Activated CD4-positive, alpha-beta T cell treated with anti-CD3 and anti-CD28 coated beads for 48 hours (primary cell): ENCODE measurements around the gene TMEM135.

ENCODE experiments used
- DNase-seq: peaks from one replicate; pipeline ENCODE4 v3.0.0-alpha.2; 2020

TMEM135 gene

DNA sequence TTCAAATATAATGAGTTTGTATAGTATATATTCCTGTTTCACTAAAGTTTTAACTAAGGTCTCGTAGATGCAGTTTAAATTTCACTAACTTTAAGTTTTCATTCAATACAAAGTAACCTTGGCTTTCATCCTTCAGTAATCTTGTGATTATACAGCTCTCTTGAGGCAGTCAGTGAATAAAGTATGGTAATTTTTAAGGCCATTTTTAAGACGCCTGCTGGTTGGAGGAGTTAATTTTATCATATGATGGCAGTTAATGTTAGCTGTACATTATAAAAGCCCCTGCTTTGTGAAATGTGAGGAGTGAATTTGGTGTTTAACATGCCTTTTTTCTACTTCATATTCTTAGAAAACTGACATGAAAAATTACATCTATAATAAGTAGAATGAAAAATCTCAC, 163.6 kb downstream of the TMEM135 start:
- DNase-seq = no peak

DNA sequence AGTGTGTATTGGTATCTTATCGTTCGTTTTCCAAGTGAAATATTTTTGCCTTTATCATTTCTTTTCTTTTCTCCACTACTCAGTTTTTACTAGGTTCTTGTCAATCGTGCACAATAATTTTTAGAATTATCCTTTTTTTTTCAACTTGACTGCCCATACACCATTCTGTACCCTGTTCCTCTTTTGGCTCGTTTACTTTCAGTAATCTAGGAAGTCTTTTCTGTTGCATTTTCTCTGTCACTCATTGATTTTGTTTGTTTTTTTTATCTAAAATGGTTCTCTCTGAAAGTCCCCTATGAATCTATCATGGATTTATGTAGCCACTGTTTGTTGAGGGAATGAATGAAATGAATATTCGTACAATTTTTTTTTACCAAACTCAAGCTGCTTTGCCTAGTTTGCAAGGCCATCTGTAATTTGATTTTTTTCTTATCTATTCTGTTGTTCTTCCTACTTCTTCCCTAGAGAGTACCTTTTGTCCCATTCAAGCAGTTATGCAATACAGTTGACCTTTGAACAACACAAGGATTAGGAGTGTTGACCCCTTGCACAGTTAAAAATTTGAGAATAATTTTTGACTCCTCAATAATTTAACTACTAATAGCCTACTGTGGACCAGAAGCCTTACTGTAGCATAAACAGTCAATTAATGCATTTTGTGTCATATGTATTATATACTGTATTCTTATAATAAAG, 166.3 kb downstream of the TMEM135 start:
- no peak for DNase-seq

DNA sequence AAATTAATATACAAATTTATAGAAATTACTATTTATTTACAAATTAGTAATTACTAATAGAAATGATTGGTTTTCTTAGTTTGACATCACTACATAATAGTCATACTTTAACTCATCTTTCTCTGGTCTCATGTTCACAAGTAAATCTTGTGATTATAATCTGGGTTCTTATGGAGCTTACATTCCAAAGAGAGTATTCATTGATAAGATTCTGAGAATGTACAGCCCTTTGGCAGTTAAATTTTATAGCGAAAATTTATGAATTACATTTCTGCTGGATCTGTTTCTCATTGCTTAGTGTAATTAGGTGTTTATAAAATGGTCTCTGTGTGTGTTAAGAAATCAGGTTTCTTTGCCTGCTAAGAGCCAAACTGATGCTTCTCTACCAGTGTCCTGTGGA, 175.2 kb downstream of the TMEM135 start:
- DNase-seq = no peak

DNA sequence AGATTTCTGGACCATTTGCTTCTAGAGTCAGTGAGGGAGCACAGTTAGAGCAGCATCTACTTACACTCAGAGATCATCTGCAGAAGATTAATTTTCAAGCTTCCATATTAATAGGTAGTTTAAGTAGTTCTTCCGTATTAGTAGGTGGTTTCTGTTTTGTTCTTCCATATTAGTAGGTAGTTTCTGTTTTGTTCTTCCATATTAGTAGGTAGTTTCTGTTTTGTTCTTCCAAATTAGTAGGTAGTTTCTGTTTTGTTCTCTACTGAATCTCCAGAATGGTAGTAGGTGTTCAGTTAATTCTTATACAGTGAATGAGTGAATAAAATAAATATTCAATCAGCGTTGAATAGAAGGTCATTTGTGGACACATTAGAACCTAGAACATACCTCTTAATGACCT, 175.7 kb downstream of the TMEM135 start:
- no peak for DNase-seq

DNA sequence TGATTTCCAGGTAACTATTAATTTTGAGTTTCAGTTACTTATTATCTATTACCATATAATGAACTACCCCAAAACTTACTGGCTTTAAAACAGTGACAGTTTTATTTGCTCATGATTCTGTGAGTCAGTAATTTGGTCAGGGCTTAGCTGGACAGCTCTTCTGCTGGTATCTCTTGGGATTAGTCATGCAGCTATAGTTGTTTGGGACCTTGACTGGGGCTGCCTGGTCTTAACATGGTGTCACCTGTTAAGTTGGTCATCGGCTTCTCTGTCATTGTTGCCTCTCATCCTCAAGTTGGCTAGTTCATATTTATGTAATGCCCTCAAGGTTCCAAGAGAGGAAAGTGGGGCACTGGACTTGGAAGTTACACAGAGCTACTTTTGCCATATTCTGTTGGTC, 177.5 kb downstream of the TMEM135 start:
- DNase-seq = no peak

DNA sequence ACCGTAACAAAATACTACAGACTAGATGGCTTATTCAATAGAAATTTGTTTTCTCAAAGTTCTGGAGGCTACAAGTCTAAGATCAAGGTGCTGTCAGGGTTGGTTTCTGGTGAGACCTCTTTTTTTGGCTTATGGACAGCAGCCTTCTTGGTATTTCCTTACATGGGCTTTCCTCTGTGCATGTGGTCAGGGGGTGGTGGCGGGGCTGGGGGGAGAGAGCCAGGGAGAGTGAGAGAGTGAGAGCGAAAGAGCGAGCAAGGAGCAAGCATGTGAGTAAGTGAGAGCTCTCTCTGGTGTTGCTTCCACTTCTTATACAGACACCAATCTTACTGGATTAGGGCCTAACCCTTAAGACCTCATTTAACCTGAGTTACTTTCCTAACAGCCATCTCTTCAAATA, 181.5 kb downstream of the TMEM135 start:
- no peak for DNase-seq

DNA sequence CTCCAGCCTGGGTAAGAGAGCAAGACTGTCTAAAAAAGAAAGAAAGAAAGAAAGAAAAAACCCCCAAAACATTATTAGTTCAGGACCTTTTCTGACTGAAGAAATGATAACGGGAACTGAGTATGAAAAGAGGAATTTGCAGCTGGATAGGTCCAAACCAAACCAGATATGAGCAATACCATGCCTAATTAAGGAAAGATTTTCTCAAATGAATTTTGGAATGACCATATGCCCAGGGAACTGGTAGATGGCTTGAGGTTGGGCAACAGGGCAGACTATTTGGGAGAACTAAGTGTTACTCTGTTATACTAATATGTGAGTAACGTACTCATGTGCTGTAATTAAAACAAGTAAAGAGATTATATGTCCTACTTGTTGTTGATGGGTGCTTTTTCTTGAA, 186.1 kb downstream of the TMEM135 start:
- DNase-seq = no peak

DNA sequence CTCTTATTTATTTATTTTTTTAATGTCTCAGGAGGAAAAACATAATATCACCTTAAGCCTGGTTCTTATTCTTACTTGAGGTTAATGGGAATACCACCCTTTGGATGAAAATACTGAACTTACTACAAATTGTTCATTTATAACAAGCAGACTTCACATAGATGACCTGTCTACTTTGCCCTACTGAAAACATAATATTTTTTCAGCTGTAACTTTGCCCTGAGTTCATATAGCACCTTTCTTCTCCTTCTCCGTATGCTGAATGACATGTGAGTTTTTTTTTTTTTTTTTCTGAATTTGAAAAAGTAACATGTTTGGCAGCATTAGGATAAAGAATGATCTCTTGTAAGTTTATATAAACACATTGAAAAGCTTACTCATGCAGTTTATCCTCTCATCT, 186.8 kb downstream of the TMEM135 start:
- DNase-seq = no peak

DNA sequence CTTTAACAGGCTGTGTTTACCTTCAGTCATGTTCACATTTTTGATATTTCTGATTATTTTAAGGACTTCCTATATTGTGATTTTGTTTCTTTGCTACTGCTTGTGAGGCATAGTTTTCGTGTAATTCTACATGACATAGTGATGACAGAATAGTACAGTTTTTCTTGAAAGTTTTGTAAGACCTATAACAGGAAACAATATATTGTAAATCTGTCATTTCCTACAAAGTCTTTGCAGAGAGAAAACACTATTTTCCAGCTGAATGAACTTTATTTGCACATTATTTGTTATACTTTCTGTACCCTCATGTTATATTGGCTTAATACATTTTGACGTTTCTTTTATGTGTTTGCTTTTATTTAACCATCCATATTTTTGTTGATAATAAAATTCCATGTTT, 191.1 kb downstream of the TMEM135 start:
- DNase-seq = no peak

DNA sequence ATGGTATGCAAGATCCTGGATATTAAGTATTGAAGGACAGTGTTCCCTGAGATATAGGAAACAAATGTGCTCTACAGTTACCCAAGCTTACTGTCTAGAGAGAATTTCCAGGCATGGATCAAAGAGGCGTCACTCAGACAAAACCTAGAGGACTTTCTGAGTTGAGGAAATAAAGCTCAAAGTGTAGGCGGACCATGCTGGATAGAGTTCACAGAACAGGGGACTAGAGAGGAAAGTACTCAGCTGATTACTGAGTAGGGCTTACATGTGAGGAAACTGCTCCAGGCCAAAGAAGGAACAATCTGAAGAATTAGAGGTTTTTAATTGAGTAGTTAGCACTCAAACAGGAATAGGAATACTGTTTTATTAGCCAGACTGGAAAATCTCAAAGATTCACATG, 193.3 kb downstream of the TMEM135 start:
- DNase-seq = no peak

DNA sequence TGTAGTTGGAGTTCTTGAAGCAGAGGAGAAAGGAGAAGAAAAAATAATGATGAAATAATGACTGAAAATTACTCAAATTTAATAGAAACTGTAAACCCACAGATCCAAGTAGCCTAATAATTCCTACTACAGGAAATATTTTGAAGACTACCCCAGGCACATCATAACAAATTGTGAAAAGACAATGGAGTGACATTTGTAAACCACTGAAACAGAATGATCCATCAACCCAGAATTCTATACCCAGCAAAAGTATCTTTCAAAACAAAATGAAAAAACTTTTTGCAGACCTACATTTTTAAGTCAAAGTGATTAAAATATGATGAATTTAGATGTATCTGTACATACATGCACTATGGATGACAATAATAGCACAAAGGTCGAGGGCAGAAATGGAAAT, 194.6 kb downstream of the TMEM135 start:
- DNase-seq = no peak

DNA sequence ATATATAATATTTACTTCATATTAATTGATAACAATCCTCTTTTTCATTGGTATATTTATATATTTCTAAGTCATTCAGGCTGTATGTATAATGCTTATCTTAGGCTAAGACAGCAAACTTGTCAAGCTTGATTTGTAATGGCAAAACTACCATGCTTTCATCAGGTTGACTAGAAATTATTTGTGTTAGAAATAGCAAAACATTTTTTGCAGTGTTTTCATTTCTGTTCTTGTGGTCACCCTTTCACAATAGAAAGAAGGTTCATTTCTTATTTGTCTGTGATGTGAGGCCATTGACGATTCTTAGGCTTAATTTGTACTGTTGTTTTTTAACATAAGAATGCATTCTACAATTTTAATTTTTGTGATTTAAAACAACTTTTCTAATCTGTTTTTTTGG, 197.6 kb downstream of the TMEM135 start:
- no peak for DNase-seq

DNA sequence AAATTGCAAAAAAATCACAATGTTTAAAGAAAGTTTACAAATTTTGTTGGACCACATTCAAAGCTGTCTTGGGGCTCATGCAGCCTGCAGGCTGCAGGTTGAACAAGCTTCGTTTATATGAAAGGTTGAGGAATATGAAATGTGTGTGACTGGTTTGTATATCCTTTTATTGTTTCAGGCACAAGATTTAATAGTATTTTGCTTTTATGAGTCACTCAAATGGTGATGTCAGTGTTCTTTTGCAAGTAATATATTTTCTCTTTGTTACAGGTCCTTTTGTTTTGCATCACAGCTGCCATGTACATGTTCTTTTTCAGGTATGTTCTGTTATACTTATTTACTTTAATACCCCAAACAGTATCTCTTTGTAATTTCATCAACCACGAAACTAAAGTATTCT, 198.6 kb downstream of the TMEM135 start:
- no peak for DNase-seq

DNA sequence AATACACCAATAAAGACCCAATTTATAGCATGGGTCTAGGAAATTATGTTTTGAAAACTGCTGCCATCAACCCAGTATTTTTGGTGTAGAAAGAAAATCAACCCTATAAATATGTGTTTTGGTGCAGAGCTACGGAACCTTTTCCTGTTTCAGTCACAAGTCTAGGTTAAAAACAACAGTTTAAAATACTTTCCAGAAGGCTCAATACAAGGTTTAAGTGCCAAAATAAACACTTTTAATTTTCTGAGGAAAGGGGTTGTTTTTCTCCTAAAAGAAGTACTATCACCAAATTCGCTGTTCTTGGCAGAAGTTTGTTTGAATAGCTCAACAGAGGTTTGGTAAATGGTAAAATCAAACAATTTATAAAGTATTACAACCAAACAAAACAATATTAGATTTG, 201.3 kb downstream of the TMEM135 start:
- no peak for DNase-seq

DNA sequence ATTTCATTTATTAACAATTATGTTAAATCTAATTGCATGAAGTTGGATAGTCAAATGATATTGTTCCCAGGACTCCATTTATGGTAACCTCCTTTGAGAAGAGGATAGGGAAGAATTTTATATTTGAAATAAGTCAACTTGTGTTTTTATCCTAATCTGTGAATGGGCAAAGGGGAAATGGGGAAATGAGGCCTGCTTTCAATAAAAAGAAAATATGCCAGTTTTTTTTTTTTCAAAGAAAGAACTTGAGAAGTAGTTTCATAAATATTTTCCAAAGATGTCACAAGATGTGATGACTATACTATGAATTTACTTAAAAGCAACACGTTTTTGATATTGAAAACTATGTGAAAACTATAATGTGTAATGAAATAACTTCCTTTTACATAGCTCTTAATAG, 201.8 kb downstream of the TMEM135 start:
- DNase-seq = no peak

DNA sequence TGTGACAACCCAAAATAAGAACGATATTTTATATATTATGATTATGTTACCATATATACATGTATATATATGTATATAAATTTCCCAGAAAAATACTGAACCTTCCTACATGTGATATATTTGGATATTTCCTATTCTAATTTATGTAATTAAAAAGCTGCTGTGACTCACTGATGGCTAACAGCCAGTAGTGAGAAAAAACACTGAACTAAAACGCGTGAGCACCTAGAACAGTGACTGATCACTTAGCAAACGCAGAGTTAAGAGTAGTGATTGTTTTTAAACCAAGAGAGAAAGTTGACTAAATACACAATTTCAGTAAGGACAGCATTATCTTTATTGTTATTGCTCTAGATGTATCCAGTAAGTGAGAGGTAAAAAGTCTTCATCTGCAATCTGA, 213.8 kb downstream of the TMEM135 start:
- no peak for DNase-seq

DNA sequence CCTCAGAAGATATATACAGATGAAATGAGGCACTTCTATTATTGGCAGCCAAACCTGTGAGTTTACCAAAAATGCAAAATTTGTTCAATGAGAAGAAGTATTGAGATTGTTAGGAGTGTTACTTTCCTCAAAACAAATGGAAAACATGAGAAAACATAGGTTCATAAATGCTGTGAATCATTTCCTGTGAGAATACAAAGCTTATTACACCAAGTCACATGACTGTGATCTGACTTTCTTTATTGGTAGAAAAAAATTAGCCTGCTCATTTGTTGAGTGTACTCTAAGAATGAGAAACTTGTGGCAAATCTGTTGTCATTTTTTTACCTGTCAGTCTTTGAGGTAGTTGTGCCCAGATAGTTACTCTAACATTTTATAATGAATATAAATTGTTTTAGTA, 215.1 kb downstream of the TMEM135 start:
- DNase-seq = no peak

DNA sequence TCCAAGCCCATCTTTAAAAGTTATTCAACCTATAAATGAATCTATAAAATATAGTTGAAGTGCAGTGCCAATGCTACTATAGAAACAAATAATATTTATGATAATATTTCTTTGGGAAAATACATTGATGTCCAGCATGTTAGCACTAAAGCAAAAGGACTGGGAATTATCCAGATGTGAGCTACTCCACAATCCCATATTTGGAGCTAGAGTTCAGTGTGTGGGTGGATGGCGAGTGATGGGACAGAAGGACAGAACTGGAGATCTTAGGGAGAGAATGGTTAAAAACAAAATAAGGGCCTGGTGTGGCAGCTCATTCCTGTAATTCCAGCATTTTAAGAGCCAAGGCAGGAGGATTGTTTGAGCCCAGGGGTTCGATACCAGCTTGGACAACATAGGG, 216.8 kb downstream of the TMEM135 start:
- DNase-seq = no peak

DNA sequence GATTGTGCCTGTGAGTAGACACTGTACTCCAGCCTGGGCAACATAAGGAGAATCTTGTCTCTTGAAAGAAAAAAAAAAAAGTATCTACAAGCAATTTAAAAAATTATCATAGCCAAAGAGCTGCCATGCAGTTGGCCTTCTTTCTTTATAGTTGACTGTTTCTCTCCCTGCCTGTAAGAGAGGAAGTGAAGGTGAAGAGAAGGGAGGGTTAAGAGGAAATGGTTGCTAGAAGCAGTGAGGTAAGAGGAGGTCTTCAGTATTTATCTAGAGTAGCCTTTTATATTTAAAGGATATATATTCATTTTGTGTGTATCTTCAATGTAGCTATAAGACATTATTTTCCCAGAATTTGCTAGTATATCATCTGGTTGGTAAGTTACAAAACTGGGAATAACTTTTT, 217.9 kb downstream of the TMEM135 start:
- no peak for DNase-seq

DNA sequence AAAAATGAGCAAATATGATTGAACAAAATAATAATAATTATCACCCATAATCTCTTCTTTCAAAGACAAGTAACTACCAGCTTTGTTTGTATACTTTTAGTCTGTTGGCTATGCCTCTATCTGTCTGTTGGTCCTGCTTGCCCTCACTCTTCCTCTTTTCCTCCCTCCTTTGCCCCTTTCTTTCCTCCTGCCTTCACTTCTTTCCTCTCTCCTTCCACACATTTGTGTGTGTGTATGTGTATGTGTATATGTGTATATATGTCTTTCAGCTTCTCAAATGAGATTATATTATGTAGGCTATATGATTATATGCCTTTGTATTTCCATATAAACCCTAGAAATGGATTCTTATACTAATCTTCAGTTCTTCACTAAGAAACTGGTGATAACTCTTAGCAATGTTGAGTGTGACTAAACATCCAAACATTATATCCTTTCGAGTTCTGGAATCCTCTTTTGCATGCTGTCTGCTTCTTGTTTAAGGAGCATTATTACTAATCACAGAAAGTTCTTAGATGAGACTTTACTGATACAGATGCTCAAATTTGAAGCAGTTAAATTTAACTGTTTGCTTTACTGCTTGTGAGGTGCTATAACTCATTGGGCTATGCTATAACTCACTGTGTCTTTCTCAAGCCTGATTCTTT, 219.1 kb downstream of the TMEM135 start:
- no peak for DNase-seq

DNA sequence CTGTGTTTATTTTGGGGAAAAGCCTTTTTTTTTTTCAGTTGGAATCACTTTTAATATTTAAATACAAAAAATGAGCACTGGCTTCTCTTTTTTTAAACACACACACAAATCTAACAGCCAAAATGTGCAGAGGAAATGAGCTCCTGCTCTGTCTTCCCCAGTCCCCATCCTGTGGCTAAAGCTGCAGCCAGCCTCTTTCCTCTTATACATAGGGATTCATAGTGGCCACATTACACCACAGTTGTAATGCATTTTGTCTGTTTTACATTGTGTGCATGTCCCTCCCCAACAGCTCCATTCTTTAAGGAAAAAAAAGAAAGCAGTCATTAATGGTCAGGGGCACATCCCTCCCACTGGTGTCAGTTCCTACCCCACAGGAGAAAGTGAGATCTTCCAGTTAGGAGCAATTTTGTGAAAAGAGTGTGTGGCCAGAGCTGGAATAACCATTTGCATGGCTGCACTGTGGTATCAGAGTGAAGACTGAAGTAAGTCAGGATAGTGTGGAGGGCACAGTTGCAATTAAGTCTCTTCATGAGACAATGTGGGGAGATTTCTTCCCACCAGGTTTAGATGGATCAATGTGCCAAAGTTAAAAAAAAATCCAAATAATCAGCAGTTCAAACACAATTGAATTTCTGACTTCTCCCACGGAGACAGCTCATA, 220.6 kb downstream of the TMEM135 start:
- no peak for DNase-seq

DNA sequence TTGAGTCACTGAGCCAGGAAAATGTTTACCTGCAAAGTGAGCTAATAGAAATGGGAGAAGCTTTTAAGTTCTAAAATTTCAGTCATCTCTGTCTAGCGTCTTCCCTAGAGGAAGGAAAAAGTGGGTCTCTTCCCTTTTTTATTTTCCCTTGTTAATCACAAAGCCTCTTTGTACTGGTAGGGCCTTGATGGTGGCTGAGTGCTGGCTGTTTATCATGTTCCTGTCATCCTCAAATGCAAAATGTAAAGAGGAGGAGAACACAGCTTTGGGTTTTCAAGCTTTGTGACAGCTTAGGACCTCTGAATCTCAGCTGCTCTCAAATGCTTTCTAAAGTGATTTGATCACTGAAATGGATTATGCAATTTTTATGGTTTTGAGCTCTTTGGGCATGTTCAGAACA, 222.0 kb downstream of the TMEM135 start:
- no peak for DNase-seq

DNA sequence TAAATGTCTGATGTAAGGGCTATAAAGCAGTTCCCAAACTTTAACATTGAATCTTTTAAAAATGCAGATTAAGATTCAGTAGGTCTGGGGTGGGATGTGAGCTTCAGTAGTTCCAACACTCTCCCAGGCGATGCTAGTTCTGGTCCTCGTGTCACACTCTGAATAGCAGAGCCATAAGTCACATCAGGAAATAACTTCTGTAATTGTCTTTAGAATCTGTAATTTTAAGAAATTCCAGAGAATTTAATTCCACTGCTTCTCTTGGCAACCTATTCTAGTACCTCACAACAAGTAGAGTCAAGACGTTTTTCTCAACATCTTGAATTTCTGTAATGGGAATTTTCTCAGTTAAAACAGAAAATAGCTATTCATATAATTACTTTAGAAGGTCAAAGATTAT, 223.1 kb downstream of the TMEM135 start:
- no peak for DNase-seq

DNA sequence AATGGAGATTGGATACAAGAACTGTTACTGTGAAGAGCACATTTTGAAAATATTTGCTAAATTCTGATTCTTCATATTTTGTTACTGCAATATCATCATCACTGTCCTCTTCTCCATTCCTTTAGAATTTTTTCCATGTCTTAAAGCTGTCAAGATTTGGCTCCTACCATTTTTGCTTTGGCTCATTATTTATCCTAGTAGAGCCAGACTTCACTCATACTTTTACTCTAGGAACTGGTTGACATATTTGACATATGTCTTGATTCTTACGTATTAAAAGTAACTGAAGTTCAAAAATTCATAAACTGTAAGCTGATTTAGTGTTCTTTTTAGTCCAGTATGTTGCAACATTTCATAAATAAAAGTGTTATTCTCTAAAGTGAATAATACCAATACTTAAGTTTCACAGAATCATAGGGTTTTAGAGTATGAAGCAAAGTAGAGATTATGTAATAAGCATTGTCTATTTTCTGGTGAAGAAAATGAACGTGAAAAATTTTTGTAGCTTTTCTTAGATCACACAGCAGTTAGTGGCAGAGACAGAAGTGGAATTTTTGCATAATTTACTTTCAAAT, 225.6 kb downstream of the TMEM135 start:
- no peak for DNase-seq
